AG10803 (cell line): ENCODE data around the gene LMO7.
"Not testable (repeated sequence)": the region's sequence is repeated elsewhere in the genome, so short reads cannot be mapped to it uniquely, and the experiment has no call there.

Experiments
- DNase-seq: peaks from one replicate; pipeline ENCODE4 v3.0.0; 2010; ENCODE audit warnings: low read depth
- H3K4me3 ChIP-seq: 2 replicates; pipeline ENCODE4 v1.5.1; 2011; ENCODE audit warnings: mild to moderate bottlenecking, low read length, control low read depth
- TF ChIP-seq, protein P1 (sequence below): conservative IDR thresholded peaks from 2 replicates; pipeline ENCODE4 v1.5.1; 2011; ENCODE audit warnings: mild to moderate bottlenecking, low read length, control low read depth, inconsistent platforms

Gene LMO7

DNA sequence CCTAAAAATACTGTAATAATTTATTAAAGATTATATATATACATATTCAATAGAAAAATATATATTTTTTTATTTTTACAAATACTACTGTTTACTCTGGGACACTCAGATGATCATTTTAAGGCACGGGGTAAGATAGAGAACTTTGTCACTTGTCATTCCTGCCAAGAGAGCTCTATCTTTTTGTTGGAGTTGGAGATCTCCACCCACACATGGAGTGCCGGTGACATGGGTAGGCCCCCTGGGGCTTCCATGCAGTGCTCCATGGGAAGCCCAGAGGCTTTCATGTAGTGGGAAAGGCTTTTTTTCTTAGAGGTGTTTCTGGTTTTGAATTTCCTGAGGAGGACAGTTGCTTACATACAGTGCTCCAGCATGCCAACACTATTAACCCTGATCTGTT lies 81.4 kb downstream of the LMO7 start:
- TF ChIP-seq, protein P1, sequence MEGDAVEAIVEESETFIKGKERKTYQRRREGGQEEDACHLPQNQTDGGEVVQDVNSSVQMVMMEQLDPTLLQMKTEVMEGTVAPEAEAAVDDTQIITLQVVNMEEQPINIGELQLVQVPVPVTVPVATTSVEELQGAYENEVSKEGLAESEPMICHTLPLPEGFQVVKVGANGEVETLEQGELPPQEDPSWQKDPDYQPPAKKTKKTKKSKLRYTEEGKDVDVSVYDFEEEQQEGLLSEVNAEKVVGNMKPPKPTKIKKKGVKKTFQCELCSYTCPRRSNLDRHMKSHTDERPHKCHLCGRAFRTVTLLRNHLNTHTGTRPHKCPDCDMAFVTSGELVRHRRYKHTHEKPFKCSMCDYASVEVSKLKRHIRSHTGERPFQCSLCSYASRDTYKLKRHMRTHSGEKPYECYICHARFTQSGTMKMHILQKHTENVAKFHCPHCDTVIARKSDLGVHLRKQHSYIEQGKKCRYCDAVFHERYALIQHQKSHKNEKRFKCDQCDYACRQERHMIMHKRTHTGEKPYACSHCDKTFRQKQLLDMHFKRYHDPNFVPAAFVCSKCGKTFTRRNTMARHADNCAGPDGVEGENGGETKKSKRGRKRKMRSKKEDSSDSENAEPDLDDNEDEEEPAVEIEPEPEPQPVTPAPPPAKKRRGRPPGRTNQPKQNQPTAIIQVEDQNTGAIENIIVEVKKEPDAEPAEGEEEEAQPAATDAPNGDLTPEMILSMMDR, result no peak
- H3K4me3 ChIP-seq, result no peak overlapping the region
- no peak for DNase-seq

DNA sequence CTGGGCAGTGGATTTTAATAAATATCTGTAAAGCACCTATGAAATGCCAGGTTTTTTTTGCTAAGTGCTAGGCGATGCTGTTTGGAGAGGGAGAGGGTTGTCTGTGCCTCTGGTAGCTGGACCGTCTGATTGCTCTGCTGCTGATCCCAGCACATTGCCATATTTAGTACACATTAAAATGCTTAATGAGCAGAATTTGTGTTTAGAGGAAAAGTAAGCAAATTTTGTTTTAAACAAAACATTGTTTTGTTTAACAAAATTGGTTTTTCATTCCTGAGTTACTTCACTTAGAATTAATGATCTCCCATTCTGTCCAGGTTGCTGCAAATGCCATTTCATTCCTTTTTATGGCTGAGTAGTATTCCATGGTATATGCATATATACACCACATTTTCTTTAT lies 85.2 kb downstream of the LMO7 start:
- H3K4me3 ChIP-seq, result no peak overlapping the region
- TF ChIP-seq, protein P1, result no peak
- DNase-seq, result no peak

DNA sequence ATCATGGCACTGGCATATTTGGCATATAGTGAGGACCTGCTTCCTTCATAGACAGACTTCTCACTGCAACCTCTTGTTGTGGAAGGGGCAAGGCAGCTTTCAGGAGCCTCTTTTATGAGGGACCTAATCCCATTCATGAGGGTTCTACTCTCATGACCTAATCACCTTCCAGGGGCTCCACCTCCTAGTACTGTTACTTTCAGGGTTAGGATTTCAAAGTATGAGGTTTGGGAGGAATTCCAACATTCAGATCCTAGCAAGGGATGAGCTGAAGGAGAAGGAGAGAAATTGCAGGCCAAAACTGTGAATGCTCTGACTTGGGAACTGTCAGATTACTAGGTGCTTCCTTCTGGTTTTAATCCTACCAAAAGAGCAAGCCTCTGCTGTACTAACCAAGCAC lies 87.8 kb downstream of the LMO7 start:
- TF ChIP-seq, protein P1, result no peak
- H3K4me3 ChIP-seq, result no peak overlapping the region
- no peak for DNase-seq

DNA sequence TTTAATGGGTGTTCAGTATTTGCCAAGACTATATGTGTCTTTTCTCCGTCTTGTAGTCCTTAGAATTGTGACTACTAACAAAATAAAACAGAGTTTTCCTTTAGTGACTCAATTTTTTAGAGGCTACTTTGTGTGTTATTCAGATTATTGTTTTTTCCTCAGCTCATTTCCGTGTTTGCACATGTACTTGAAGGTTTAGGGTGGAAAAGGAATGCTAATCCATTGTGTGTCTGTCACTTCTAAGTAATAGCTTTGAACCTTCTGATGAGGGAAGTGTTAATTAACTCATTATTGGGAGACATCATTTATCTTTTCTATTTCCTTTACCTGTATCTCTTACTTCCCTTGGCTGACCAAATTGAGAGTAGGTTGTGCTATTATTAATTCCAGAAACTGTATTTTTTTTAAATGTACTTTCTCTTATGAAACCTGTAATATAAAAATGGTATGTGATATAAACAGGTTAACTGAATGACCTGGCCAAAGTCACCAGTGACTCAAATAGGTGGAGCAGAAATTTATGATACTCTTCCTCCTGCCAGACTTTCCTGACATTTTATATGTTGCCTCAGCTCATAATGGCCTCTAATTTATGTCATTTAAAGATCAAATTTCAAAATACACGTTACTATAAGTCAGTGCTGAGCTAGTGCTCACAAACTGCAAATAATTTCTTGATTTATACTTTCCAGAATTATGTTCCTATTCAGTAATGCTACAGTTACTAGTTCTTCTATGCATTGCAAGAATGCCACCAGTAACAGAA lies 88.8 kb downstream of the LMO7 start:
- H3K4me3 ChIP-seq, result no peak overlapping the region
- DNase-seq, result no peak
- TF ChIP-seq, protein P1, result no peak

DNA sequence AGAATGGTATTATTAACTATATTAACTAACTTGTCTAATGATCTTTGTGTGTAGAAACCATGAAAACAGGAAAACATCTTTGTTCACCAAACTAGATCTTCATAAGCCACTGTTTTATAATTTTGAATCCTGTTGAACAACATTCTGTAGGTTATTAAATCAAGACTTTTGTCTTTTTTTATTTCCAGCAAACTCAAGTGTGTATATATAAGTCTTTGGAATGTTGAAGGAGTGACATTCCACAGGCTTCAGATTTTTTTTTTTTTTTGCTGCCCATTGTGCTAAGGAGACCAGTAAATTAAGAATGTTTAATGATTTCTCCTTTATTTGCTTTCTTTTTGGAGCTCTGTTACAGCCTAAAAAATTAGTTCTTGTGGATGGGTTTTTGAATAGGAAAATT lies 89.6 kb downstream of the LMO7 start:
- DNase-seq, result no peak
- H3K4me3 ChIP-seq, result no peak overlapping the region
- TF ChIP-seq, protein P1, result no peak

DNA sequence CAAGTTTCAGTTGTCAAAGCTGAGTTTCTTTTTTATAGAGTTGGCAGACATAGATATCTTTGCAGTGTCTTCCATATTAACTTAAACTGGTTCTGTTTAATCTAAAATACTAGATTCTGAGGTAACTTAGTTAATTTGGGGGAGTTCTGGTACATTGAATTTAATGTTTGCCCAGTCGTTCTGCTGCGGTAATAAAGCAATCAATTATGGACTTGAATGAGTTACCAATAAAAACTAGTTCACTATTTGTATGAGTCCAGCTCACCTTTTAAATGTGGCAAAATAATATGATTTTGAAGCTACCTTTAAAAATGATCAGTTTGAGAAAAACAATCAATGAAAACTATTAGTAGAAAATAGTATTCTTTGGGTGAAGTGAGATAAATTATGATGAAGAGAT lies 90.2 kb downstream of the LMO7 start:
- TF ChIP-seq, protein P1, result no peak
- H3K4me3 ChIP-seq, result no peak overlapping the region
- DNase-seq, result no peak

DNA sequence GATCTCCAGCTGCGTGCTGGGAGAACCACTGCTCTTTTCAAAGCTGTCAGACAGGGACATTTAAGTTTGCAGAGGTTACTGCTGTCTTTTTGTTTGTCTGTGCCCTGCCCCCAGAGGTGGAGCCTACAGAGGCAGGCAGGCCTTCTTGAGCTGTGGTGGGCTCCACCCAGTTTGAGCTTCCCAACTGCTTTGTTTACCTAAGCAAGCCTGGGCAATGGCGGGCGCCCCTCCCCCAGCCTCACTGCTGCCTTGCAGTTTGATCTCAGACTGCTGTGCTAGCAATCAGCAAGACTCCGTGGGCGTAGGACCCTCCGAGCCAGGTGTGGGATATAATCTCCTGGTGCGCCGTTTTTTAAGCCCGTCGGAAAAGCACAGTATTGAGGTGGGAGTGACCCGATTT lies 97.0 kb downstream of the LMO7 start:
- not testable (repeated sequence) for H3K4me3 ChIP-seq, DNase-seq
